A549 (cell line): ENCODE data around the gene PLCH2. TPM values are rescaled to one million over a fixed set of nuclear protein-coding genes. Genes with fewer than 3 reads are reported as not detected.

ENCODE experiments used
- ATAC-seq, 2 experiments: fragments of 200-7000 bp in 1 of 2; fragments of >200 bp in 1 of 2; cut with Nextera tagmentation in 1 of 2; cut with Tn5 transposase in 1 of 2; 3 replicates each; pipeline versions ENCODE4 v1.8.0 to v1.9.1; 2018 to 2020; ENCODE audit warnings: mild to moderate bottlenecking in 1 of 2, moderate library complexity in 1 of 2
- CTCF ChIA-PET: fragments of 300-600 bp; sonication (Branson Sonifier 250); formaldehyde crosslinking; extraction: SDS; loops from one replicate; lab custom pipeline; 2021; ENCODE audit warnings: antibody characterized with exemption, inconsistent platforms; lab: Yijun Ruan, JAX
- POLR2A ChIA-PET: fragments of 350-600 bp; formaldehyde crosslinking; extraction: SDS; loops from one replicate; lab custom pipeline; 2021; ENCODE audit warnings: antibody characterized with exemption, inconsistent platforms; lab: Yijun Ruan, JAX
- DNase-seq, 2 experiments: peaks; one replicate each; pipeline versions ENCODE4 v3.0.0 to v3.0.0-alpha.2; 2011 to 2016; ENCODE audit warnings: low read depth in 1 of 2, low spot score in 1 of 2
- FAIRE-seq: peaks from 2 replicates; lab custom pipeline; 2011; peaks lifted over from hg19 to GRCh38; lab: Jason Lieb, UNC
- H3K27ac ChIP-seq, 2 experiments: fragments of >200 bp; sonication (Bioruptor Twin); formaldehyde crosslinking; 3 replicates each; pipeline ENCODE4 v1.5.1; 2016 to 2017
- H3K4me1 ChIP-seq: fragments of >200 bp; sonication (Bioruptor Twin); formaldehyde crosslinking; 3 replicates; pipeline ENCODE4 v1.6.1; 2016
- H3K4me2 ChIP-seq: fragments of >200 bp; sonication (Bioruptor Twin); formaldehyde crosslinking; 3 replicates; pipeline ENCODE4 v1.6.1; 2016
- H3K4me3 ChIP-seq: fragments of >200 bp; sonication (Bioruptor Twin); formaldehyde crosslinking; 3 replicates; pipeline ENCODE4 v1.5.1; 2016
- H3K9me3 ChIP-seq: fragments of >200 bp; sonication (Bioruptor Twin); formaldehyde crosslinking; 3 replicates; pipeline ENCODE4 v1.6.1; 2016
- CBX8 ChIP-seq: fragments of 200-600 bp; sonication (generic); IDR thresholded peaks from 2 replicates; pipeline ENCODE4 v1.6.1; 2016
- CEBPB ChIP-seq, 2 experiments: fragments of >200 bp in 1 of 2; sonication (Bioruptor Twin) in 1 of 2; formaldehyde crosslinking in 1 of 2; IDR thresholded peaks; 2 replicates each; pipeline ENCODE4 v1.6.1; 2012 to 2016
- CHD4 ChIP-seq: fragments of 200-600 bp; sonication (generic); IDR thresholded peaks from 2 replicates; pipeline ENCODE4 v1.6.1; 2016; ENCODE audit warnings: antibody characterized with exemption, mild to moderate bottlenecking, borderline replicate concordance
- E2F6 ChIP-seq: IDR thresholded peaks from 2 replicates; pipeline ENCODE4 v1.6.1; 2012; ENCODE audit warnings: low read depth, borderline replicate concordance
- EHF ChIP-seq: fragments of 250-450 bp; sonication (Bioruptor Pico); IDR thresholded peaks from 2 replicates; pipeline ENCODE4 v1.5.0; 2020; ENCODE audit warnings: mild to moderate bottlenecking
- EHMT2 ChIP-seq: fragments of 200-600 bp; sonication (generic); IDR thresholded peaks from 2 replicates; pipeline ENCODE4 v1.6.1; 2016; ENCODE audit warnings: antibody characterized with exemption, low read depth, mild to moderate bottlenecking, moderate library complexity
- EP300 ChIP-seq, 2 experiments: fragments of >200 bp; sonication (Bioruptor Twin); formaldehyde crosslinking; IDR thresholded peaks; 2 replicates in 1 of 2; 3 replicates in 1 of 2; pipeline ENCODE4 v1.6.1; 2016 to 2017
- FOSB ChIP-seq: fragments of 250-450 bp; sonication (Bioruptor Pico); IDR thresholded peaks from 2 replicates; pipeline ENCODE4 v1.5.0; 2020; ENCODE audit warnings: mild to moderate bottlenecking, moderate library complexity
- FOSL2 ChIP-seq, 2 experiments: fragments of 450-650 bp in 1 of 2; fragments of >200 bp in 1 of 2; sonication (Bioruptor Twin) in 1 of 2; formaldehyde crosslinking; IDR thresholded peaks; 2 replicates each; pipeline versions ENCODE4 v1.5.0 to v1.6.1; 2016 to 2020; ENCODE audit warnings: mild to moderate bottlenecking in 1 of 2, moderate library complexity in 1 of 2
- JUNB ChIP-seq: fragments of >200 bp; sonication (Bioruptor Twin); formaldehyde crosslinking; IDR thresholded peaks from 2 replicates; pipeline ENCODE4 v1.6.1; 2016
- MAFK ChIP-seq: fragments of 450-650 bp; IDR thresholded peaks from 2 replicates; pipeline ENCODE4 v1.6.1; 2014; ENCODE audit not compliant: partially characterized antibody
- NFE2L2 ChIP-seq: fragments of 150-350 bp; conservative IDR thresholded peaks from 2 replicates; pipeline ENCODE4 v1.6.1; 2014; ENCODE audit warnings: low read length
- NPAS2 ChIP-seq: fragments of 250-450 bp; sonication (Bioruptor Pico); IDR thresholded peaks from 2 replicates; pipeline ENCODE4 v1.8.0; 2022; ENCODE audit warnings: mild to moderate bottlenecking, moderate library complexity, borderline replicate concordance
- NR3C1 ChIP-seq: fragments of >200 bp; sonication (Bioruptor Twin); formaldehyde crosslinking; IDR thresholded peaks from 3 replicates; pipeline ENCODE4 v1.6.1; 2017
- POLR2A ChIP-seq: IDR thresholded peaks from 2 replicates; pipeline ENCODE4 v1.6.1; 2012; ENCODE audit warnings: mild to moderate bottlenecking, low read length
- SMC3 ChIP-seq: fragments of >200 bp; sonication (Bioruptor Twin); formaldehyde crosslinking; IDR thresholded peaks from 3 replicates; pipeline ENCODE4 v1.6.1; 2018; ENCODE audit warnings: inconsistent platforms
- TFCP2L1 ChIP-seq: fragments of 250-450 bp; sonication (Bioruptor Pico); IDR thresholded peaks from 2 replicates; pipeline ENCODE4 v1.5.0; 2021; ENCODE audit warnings: mild to moderate bottlenecking
- TP53 ChIP-seq: fragments of 250-450 bp; sonication (Bioruptor Pico); IDR thresholded peaks from 2 replicates; pipeline ENCODE4 v1.5.0; 2021; ENCODE audit warnings: mild to moderate bottlenecking, moderate library complexity
- ZC3H11A ChIP-seq: fragments of 450-650 bp; IDR thresholded peaks from 2 replicates; pipeline ENCODE4 v1.6.1; 2014; ENCODE audit warnings: antibody characterized with exemption, mild to moderate bottlenecking
- ZFP36 ChIP-seq: fragments of 450-650 bp; IDR thresholded peaks from 2 replicates; pipeline ENCODE4 v1.6.1; 2014; ENCODE audit warnings: borderline replicate concordance; ENCODE audit not compliant: partially characterized antibody
- ZNF302 ChIP-seq: fragments of 250-450 bp; sonication (Bioruptor Pico); IDR thresholded peaks from 2 replicates; pipeline ENCODE4 v1.9.0; 2021; ENCODE audit warnings: inconsistent platforms, mild to moderate bottlenecking, moderate library complexity
- WGBS: methylation state at CpG from one replicate; pipeline ENCODE4 v1.1.6; 2017; ENCODE audit errors: missing lambda C conversion rate; 5-methylcytosine and 5-hydroxymethylcytosine counted together
- polyA plus RNA-seq, 4 experiments: library from polyadenylated mRNA; depleted of rRNA in 3 of 4; stranded (reverse); fragments of >200 nt; fragmentation: RNase III in 1 of 4; extraction: RNeasy Plus Mini Kit Qiagen cat#74134 plus additional on column Dnase treatment in 1 of 4; gene quantifications; 2 replicates in 3 of 4; 3 replicates in 1 of 4; pipeline ENCODE4 v1.2.3, GENCODE V29; 2011 to 2017
- TF ChIP-seq, protein P1 (sequence below): IDR thresholded peaks from 2 replicates; pipeline ENCODE4 v1.6.1; 2012
- TF ChIP-seq, protein P2 (sequence below): IDR thresholded peaks from 2 replicates; pipeline ENCODE4 v1.6.1; 2012
- TF ChIP-seq, protein P3 (sequence below): fragments of >200 bp; sonication (Bioruptor Twin); formaldehyde crosslinking; IDR thresholded peaks from 2 replicates; pipeline ENCODE4 v1.6.1; 2016
- TF ChIP-seq, protein P4 (sequence below): fragments of >200 bp; sonication (Bioruptor Twin); formaldehyde crosslinking; IDR thresholded peaks from 3 replicates; pipeline ENCODE4 v1.5.1; 2016

Gene PLCH2
- polyA plus RNA-seq, 2 of the 4 experiments (the other 2 are of a cell fraction), result 0.10 to 0.18 TPM

- TF ChIP-seq ZNF302 (CRISPR knock-in tag), result no peak
- TF ChIP-seq CEBPB (IDR thresholded peaks at IDR 0.05), result no peak
- no peak for TF ChIP-seq NFE2L2
- TF ChIP-seq ZC3H11A, result no peak
- no peak for TF ChIP-seq ZFP36
- no peak for TF ChIP-seq CBX8
- TF ChIP-seq TP53 (CRISPR knock-in tag), result no peak
- TF ChIP-seq NR3C1, result no peak
Observed at GRCh38 chr1:2462819-2463218, 13.3 kb upstream of the PLCH2 start (continued).

- peaks cover 8% of the 10 kb centered on the region; the same call in 2 of the 3 replicates for H3K4me1 ChIP-seq
- ChIA-PET POLR2A (no interaction called here), CTCF (interaction anchor here (1.0 to 1.1 kb wide), 2 partner anchors 16 to 49 kb away, joined by 3 to 5 read pairs; no protein-coding TSS in a partner anchor)
- WGBS, result 71% methylated on average over 10 of the region's 17 CpGs
- no peak overlapping the region for H3K4me2 ChIP-seq
- no peak for ATAC-seq
- H3K27ac ChIP-seq, result no peak overlapping the region
- H3K9me3 ChIP-seq, result no peaks in the 10 kb centered on the region
- FAIRE-seq, result no peak
- no peak overlapping the region for H3K4me3 ChIP-seq
- DNase-seq, result no peak
- no peak for TF ChIP-seq TP53 (CRISPR knock-in tag)
- TF ChIP-seq EHMT2, result no peak
- no peak for TF ChIP-seq NPAS2 (CRISPR knock-in tag)
- TF ChIP-seq, protein P1, sequence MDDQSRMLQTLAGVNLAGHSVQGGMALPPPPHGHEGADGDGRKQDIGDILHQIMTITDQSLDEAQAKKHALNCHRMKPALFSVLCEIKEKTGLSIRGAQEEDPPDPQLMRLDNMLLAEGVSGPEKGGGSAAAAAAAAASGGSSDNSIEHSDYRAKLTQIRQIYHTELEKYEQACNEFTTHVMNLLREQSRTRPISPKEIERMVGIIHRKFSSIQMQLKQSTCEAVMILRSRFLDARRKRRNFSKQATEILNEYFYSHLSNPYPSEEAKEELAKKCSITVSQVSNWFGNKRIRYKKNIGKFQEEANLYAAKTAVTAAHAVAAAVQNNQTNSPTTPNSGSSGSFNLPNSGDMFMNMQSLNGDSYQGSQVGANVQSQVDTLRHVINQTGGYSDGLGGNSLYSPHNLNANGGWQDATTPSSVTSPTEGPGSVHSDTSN, result no peak
- no peak for TF ChIP-seq SMC3
- TF ChIP-seq FOSL2 (IDR thresholded peaks at IDR 0.05), result no peak
- no peak for TF ChIP-seq FOSL2 (CRISPR knock-in tag; IDR thresholded peaks at IDR 0.05)
- TF ChIP-seq CHD4, result no peak
- no peak for TF ChIP-seq TFCP2L1 (CRISPR knock-in tag)
- TF ChIP-seq FOSB (CRISPR knock-in tag), result no peak
- TF ChIP-seq, protein P2, sequence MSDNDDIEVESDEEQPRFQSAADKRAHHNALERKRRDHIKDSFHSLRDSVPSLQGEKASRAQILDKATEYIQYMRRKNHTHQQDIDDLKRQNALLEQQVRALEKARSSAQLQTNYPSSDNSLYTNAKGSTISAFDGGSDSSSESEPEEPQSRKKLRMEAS, result no peak
- TF ChIP-seq NFE2L2, result no peak
- no peak for TF ChIP-seq MAFK
- TF ChIP-seq EHF (CRISPR knock-in tag), result no peak
- no peak for TF ChIP-seq E2F6
Observed at GRCh38 chr1:2463396-2463795, 12.7 kb upstream of the PLCH2 start.

- ChIA-PET CTCF (interaction anchor here (1.0 to 1.4 kb wide), 3 partner anchors 18 to 82 kb away, joined by 3 to 4 read pairs (median 4); no protein-coding TSS in a partner anchor), POLR2A (no interaction called here)
- FAIRE-seq (no peak), ATAC-seq (no peak), DNase-seq (no peak)
- no peaks in the 10 kb centered on the region for H3K9me3 ChIP-seq
- no peak overlapping the region for H3K4me2 ChIP-seq
- 80% methylated on average over 27 of the region's 33 CpGs for WGBS
- peaks cover 8% of the 10 kb centered on the region; the same call in 2 of the 3 replicates for H3K4me1 ChIP-seq
- no peak overlapping the region for H3K27ac ChIP-seq
- no peak for TF ChIP-seq POLR2A
- TF ChIP-seq, protein P1, result no peak
- TF ChIP-seq, protein P3, sequence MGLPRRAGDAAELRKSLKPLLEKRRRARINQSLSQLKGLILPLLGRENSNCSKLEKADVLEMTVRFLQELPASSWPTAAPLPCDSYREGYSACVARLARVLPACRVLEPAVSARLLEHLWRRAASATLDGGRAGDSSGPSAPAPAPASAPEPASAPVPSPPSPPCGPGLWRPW, result no peak
- TF ChIP-seq, protein P2, result no peak
- TF ChIP-seq, protein P4, sequence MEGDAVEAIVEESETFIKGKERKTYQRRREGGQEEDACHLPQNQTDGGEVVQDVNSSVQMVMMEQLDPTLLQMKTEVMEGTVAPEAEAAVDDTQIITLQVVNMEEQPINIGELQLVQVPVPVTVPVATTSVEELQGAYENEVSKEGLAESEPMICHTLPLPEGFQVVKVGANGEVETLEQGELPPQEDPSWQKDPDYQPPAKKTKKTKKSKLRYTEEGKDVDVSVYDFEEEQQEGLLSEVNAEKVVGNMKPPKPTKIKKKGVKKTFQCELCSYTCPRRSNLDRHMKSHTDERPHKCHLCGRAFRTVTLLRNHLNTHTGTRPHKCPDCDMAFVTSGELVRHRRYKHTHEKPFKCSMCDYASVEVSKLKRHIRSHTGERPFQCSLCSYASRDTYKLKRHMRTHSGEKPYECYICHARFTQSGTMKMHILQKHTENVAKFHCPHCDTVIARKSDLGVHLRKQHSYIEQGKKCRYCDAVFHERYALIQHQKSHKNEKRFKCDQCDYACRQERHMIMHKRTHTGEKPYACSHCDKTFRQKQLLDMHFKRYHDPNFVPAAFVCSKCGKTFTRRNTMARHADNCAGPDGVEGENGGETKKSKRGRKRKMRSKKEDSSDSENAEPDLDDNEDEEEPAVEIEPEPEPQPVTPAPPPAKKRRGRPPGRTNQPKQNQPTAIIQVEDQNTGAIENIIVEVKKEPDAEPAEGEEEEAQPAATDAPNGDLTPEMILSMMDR, result no peak
- TF ChIP-seq JUNB, result no peak
- no peak for TF ChIP-seq EP300 (IDR thresholded peaks at IDR 0.05)
- no peak overlapping the region for H3K4me3 ChIP-seq
Observed at GRCh38 chr1:2465371-2466269, 10.5 kb upstream of the PLCH2 start.
